Tibial nerve (tissue), 3 donors: ENCODE measurements around the gene DIO2.

Source experiments
- CTCF ChIP-seq, 5 experiments: fragments of 200-600 bp in 3 of 5; fragments of 450-650 bp in 2 of 5; sonication (generic) in 3 of 5; IDR thresholded peaks; one replicate each; pipeline ENCODE4 v1.5.1; 2016 to 2019; ENCODE audit warnings: antibody characterized with exemption in 5 of 5, mild to moderate bottlenecking in 3 of 5, moderate library complexity in 2 of 5
- POLR2A ChIP-seq, 2 donors: fragments of 450-650 bp; IDR thresholded peaks; one replicate each; pipeline ENCODE4 v1.6.1; 2017; ENCODE audit warnings: antibody characterized with exemption in 2 of 2, mild to moderate bottlenecking in 2 of 2, moderate library complexity in 2 of 2

- no peak for TF ChIP-seq CTCF (IDR thresholded peaks at IDR 0.05)
- no peak for TF ChIP-seq POLR2A (IDR thresholded peaks at IDR 0.05)
These were observed 59.1 kb downstream of the DIO2 start for GRCh38 chr14:80152166-80152565.
